ENCODE measurements around the gene PAQR8.
A peak's percentile ranks its signal among the peaks of the same experiment; 100 is the strongest.

Gene PAQR8

DNA sequence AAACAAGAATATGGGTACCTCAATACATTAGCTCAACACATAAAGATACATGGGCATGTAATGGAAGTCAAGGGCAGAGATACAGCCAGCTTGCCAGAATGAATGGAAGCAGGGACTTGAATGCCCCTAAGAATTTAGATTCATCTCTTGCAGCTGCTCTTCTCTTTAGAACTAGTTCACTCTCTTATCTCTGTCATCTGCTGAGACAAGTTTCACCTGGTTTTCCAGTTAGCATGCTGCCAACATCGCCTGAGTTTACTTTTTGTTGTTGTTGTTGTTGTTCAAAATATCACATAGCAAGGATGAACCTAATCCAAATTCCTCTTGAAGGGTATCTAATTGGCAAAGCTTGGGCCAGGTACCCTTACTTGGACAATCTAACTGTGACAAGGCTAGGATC lies 14.1 kb upstream of the PAQR8 start:
- no peak for DNase-seq

DNA sequence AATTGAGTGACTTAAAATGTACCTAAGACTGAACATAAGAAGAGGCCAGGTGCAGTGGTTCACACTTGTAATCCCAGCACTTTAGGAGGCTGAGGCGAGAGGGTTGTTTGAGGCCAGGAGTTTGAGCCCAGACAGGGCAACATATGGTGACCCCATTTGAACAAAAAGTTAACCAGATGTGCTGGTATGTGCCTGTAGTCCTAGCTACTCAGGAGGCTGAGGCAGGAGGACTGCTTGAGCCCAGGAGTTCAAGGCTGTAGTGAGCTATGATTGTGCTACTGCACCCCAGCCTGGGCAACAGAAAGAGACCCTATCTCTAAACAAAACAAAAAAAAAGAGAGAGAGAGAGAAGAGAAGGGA lies 10.1 kb upstream of the PAQR8 start:
- DNase-seq: no peak

DNA sequence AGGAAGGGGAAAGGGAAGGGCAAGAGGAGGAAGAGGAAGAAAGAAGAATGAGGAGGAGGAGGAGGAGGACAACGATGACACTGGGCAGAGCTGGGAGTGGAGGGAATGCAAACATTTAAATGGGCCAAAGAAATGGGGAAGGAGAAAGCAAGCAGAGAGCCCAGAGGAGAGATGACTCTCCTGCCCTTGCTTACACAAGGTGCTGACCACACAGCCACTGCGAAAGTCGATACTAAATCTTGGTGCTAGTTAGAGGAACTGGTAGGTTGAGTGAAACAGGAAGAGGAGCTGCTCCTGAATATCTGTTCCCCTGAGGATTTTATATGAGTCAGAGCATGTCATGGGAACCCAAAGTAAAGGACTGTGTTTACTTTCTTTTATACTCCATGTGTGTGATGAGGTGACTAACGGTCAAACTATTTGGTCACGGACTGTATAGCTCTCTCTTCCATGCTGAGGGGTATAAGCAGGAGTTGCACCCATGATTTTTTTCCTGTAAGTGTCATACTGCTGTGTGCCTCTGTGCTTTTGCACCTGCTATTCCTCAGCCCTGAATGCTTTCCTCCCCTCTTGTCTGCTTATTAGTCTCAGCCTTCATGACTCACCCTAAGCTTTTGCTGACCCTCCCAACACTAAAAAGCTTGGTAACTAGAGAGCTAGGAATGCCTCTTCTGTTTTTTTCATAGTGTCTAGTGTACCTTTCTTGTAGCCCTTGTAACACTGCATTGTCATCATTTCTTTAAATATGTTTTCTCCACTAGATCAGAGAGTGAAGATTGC lies 9.5 kb upstream of the PAQR8 start:
- DNase-seq: peak; percentile 88 to 98 (median 90)

DNA sequence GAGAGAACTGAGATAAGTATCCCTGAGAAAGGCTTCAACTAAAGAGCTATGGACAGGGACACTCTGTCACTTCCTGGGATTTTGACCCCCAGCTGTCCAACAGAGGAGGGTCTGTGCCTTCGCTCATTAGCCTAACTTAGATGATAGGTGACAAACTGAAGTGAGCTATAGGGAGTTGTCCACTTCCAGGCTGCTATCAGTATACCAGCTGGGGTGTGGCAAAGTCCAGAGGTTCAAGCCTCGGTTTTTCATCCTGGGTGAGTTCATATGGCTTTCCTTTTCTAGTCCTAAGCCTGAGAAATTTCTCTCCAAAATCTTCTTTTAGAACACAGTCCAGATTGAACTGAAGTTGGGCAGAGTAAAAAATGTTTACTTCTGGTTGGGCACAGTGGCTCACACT lies 5.9 kb upstream of the PAQR8 start:
- DNase-seq: no peak

DNA sequence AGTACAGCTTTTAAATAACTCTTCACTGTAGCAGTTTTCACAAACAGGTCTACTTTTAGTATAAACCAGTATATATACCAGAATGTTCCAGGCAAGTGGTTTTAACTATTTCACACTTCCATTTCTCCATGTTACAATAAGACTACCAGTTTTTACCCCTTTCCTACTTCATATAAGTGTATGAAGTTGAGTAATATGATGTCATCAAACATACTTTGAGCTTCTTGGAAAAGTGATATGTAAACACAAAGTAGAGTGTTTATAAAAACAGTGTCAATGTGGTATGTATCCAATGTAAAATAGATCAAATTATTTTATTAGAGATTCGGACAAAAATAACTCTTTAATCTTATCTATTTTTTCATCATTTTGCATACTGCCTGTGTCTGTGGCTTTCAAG lies 2.5 kb upstream of the PAQR8 start:
- DNase-seq: no peak

DNA sequence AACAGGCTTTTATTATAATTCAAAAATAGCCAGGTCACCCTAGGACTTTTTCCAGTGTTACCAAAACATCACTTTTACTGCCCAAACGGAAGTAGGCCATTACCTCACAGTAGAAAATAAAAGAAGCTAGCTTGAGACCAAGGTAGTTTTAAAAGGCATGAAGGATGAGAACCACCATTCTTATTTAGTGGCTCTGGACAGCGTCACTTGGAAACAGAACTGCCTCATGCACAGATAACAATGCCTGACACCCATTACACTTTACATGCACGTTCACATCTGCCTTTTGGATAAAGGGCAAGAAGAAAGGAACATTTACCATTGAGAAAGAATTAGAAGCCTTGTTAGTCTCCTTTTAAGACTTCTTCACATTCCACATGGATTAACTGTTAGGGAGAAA lies 1.9 kb upstream of the PAQR8 start:
- DNase-seq: no peak

DNA sequence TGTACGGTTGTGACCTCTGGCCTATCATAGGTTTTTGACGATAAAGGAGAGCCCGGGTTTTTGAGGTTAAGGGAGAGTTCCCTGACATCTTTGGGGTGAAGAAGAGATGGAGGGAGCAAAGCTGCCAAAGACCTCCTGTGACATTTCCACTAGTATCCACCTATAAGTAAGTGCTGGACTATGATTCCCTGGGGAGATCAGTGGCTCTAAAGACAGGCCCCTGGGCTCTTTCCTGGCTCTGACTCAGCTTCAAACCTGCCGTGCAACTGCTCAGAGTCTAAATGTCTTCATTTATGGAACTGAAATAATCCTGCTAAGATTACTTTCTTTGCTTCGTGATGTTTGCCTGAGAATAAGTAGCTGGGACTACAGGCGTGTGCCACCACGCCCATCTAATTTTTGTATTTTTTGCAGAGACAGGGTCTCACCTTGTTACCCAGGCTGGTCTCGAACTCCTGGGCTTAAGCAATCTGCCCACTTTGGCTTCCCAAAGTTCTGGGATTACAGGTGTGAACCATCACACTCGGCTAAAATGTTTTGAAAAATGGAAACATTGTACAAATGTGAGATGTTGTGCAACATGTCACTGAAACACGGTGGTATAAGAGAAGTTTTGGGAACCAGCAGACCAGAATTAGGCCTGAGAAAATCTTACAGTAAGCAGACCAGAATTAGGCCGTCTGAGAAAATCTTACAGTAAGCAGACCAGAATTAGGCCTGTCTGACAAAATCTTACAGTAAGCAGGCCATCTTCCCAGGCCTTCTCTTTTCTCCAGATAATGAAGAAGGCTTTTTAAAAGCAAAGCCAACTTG lies 1.1 kb upstream of the PAQR8 start:
- DNase-seq: peak in 3 of 4 experiments; percentile 9 to 44 (median 39)

DNA sequence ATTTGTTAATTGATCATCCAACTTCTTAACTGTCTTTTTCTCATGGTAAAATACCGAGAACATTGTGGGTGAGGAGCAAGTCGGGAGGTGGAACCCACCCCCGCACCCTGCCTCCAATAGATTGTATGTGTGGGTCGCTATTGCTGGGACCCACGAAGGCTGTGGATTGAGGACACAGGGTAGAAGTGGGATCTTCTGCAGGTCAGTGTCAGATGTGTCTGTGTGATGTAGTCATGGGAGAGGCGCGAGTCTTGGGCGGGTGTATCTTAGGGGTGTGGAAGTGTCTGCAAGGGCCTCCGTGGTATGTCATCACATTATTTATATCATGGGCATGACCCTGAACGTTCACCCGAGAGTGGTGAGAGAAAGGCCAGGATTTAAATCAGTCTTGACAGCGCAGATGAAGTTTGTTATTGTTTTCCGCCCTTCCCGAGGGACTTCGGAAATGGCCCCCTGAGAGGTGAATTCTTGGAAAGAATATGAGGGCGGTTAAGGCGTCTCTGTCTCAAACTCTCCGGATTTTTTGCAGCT lies 472 bp upstream of the PAQR8 start:
- peak; percentile 69 to 84 (median 73) for DNase-seq

DNA sequence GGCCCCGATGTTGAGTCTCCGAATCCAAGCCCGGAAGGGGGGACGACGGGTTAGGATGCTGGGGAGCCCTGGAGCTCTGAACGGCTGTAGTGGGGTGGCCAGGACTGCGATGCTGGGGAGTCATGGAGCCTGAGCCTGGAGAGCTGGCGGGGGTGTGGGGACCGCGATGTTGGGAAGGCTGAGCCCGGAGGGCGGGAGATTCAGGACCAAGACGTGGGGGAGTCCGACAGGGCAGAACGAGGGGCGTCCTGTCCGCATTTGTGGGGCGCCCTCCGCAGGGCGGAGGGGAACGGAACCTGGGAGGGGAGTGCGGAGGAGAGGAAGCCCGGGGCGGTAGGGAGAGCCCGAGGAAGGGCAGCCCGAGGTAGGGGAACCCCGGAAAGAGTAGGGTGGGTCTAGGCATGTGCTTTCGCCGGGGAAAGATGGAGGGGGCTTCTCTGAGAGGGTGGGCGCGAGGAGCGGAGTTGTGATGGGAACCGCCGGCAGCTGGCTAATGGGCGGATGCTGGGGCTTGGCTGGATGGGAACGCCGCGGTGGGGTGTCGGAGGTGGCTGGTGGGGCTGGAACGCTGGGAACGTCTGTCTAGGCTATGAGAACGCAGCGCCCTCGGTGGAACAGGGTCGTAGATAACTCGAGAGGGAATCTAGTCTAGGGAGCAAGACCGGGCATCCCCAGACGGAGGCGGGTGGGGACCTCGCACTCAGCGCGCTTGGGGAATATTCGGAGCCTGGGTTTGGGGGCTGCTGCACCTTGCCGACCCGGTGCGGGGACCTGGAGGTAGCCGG lies 684 bp downstream of the PAQR8 start:
- peak; percentile 30 to 69 (median 47) for DNase-seq

DNA sequence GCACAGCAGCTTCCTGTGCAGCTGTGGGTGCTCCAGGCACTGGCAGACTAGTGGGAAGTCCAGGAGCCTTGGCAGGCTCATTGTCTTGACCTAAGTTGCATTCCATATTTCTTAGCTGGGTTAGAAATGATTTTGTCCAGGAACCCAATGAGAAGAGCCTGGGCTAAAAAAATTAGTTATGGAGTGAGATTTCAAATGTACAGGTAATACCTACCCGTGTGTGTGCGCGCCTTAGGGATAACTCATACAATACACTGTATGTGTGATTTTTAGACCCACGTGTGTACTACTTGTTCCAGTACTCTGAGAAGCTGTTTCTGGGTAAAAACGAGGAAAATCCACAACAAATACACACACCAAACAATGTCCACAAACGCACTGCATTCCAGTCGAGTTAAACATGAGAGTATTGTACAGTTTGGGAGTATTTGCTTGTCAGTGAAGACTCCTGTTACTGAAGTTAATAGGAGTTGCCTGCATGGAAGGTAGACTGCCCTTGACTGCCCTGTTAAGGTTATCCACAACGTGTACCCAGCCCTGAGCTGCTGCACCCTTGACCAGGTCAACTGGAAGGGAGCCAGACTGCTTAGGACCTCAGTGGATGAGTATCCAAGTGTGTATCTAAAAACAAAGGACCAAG lies 1.4 kb downstream of the PAQR8 start:
- peak in 1 of 4 experiments; percentile 22 for DNase-seq

DNA sequence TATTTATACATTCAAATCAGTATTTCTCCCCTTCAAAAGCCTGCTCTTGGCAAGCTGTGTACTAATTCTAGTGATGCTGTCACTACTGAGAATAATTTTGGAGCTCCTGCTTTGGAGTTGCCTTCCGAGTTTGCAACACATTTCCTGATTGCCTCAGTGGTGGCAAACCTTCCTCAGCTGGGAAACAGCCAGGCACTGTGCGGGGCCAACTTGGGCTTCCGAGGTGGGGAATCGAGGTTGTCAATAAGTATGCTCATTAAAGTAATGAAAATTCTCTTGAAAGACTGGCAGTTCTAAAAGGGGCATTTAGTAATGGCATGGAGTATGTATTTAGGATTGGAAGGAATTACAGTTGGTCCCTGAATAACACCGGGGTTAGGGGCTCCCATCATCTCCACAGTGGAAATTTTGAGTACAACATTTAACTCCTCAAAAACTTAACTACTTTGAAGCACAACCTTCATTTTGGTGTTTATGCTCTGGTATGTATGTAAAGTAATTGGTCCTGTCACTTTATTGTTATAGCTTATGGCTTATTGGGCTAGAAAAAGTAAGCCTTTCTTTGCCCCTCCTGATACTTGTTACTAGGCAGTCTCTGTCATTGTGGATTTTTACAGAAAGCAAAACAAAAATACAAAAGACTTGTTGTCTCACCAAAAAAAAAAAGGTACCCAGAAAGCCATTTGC lies 2.7 kb downstream of the PAQR8 start:
- no peak for DNase-seq

DNA sequence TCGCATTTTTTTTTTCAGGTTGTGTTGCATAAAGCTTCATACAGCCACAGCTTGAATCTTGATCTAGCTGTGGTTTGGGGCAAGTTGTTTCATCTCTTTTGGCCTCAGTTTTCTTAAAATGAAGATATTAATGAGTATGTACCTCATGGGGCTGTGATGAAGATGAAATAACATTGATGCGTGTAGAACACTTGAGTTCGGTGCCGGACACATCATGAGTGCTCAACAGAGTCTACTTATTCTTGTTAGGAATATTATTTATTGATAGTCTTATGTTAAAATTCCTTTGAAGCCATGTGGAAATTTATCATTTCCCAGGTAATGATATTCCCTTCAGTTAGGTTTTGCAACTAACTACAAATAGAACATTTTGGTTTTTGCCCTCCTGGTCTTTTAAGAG lies 3.4 kb downstream of the PAQR8 start:
- DNase-seq: no peak

DNA sequence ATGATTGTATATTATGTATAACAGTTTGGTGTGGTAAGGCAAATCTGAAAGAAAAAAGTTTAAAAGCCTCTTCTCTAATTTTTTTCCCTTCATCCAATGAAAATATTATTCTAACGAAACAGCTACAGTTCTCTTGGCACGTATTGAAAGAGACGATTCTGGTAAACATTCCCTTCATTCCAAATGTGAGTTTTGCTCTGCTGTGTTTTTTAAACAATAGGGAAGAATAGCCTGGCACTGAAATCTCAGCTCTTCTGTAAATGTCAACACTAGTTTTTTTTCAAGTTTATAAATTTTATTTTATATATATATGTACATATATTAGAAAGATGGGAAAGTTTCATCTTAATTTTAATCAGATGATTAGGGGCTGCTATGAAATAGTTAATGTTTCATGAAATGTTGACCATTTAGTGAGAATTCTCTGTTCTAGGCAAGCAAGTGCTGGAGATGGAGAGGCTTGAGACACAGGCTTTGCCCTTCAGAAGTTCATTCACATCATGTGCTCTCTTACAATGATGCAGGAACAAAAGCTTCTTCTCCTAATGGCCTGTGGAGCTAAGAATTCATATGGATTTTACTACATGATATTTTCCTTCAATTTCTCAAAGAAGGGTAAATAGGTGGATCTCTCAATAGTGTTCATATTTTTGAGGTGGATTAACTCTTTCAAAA lies 4.1 kb downstream of the PAQR8 start:
- DNase-seq: no peak

DNA sequence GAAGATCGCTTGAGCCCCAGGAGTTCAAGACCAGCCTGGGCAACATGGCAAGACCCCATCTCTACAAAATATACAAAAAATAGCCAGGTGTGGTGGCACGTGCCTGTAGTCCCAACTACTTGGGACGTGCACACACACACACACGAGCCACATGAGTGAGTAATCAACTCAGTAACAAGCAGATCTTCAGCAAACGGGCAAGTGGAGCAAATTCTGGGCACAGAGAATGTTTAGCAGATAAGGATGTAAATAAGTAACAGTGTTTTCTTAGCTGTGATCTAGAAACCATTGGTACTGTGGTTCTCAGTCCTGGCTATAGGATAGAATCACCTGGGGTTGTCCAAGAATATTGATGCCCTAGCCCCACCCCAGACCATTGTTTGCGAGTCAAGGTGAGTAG lies 6.1 kb downstream of the PAQR8 start:
- no peak for DNase-seq

DNA sequence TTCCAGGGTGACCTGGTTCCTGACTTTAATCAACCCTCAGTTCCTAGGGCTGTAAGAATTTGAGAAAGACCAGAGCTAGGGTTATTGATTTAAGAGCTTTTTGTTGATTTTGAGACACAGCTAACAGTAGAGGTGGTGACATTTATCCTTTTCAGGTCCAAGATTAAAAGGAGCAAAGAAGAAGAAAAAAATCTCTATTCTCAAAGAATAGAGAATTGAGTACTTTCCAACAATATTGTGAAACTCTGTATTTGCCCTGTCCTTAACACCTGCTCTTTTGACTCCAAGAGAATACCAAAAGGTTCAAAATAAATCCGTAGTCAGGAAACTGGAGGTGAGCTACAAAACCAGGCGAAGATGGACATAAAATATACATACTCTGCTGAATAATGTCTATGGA lies 7.3 kb downstream of the PAQR8 start:
- no peak for DNase-seq

DNA sequence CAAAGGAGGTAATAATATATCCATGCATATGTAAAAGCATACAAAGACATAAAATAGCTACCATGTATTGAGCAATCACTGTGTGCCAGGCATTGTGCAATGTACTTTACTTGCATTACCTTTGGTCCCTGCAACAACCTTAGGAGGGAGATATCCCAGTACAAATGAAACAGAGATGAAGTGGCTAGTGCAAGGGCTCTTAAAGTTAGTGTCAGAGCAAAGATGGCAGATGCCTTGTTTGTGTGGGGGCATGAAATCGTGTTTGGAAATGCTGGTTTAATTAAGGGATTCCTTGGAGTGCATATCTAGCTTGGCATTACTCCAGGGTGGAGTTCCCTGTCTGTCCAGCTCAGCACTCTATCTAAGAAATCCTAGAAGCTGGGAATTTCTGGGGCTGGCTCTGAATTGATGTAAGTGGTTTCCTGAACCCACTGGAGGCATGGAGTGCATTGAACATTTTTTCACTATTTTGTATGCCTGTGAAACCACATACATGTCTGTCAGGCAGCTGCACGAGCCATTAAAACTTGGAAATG lies 9.8 kb downstream of the PAQR8 start:
- DNase-seq: no peak

DNA sequence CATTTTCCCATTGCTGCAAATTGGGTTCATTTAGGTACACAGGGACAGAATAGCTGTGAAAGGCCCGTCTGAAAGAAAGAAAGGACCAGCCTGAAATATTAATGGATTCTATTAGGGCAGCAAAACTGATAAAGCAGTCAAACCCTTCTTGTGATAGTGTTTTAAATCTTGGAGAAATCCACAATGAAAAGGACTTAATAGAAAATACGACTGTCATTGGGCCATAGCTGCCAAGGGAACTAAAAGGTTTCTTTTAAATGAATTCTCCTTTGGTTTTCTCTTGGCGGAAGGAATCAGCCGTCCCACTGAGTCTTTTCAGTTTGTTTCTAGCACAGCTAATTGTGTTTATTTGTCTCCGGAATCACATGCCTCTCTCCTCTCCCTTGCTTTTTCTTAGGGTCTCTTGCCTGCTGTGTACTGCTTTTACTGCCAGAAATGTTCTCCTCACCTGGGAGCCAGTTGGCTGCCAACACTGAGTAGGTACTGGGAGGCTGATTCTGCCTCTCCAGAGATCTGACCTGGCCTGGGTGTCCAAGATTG lies 11.3 kb downstream of the PAQR8 start:
- no peak for DNase-seq

DNA sequence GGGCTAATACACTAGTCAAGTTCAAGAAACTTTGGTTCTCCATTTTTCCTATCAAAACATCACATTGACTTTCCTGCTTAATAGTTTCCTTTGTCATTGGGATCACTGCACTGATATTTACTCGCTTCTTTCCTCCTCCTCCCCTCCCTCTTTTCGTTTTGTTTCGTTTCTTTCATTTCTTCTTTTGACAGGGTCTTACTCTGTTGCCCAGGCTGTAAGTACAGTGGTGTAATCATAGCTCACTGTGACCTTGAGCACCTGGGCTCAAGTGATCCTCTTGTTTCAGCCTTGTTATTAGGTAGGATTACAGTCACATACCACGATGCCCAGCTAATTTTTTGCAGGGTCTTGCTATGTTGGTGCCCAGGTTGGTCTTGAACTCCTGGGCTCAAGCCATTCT lies 12.3 kb downstream of the PAQR8 start:
- no peak for DNase-seq

DNA sequence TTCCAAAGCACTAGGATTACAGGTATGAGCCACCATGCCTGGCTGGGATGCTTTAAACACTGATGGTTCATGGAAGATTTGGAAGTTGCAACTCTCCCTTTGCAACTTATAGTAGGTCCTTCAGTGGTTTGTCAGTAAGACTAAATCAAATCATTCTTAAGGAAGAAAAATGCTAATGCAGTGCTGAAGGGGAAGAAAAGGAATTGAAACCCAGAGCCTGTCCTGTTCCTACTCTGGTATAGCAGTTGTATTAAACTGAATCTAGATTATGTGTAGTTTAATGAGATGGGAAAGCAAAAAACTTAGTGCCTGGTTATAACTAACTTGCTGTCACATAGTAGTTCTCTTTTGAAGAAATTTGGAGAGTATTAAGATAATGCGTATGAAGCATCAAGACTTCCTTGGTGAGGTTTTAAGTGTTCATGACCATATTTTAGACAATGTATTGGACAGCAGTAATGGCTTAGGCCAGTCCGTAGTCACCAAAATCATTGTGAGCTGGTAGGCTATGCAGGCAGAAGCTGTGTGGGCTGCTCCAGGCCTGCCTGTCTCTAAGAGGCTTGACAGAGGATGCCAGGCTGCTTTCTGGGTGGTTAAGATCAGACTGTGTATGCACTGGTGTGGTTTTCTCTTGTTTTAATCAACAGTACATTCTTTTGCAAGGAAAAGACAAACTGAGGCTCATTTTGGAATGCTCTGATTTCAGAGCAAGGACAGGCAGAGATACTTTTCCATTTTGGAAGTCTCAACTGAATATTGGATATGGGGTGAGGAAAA lies 14.0 kb downstream of the PAQR8 start:
- peak in 1 of 4 experiments; percentile 27 for DNase-seq

DNA sequence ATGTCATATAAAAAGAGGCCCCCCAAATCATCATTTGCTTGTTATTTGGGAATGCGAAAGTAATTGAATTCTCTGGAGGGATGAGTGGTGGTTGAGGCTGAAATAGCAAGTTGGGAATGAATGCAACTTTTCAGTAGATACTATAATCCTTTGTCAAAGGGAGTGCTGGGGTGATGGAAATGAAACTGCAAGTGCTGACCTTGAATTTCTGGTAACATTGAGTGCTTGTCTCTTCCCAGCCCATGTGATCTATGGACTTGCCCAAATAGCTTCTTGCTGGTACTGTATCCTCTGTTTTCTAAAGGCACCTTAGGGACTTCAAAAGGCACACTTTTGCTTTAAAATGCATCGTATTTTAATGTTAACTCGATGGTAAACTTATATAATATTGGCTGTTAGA lies 14.8 kb downstream of the PAQR8 start:
- peak in 1 of 4 experiments; percentile 33 for DNase-seq
